D341Med (cell line): ENCODE data around the gene EIF2D.
"Not testable (repeated sequence)": the region's sequence is repeated elsewhere in the genome, so short reads cannot be mapped to it uniquely, and the experiment has no call there.

Source experiments
- DNase-seq: peaks from one replicate; pipeline ENCODE4 v3.0.0; 2012; ENCODE audit warnings: low spot score

The EIF2D gene

DNA sequence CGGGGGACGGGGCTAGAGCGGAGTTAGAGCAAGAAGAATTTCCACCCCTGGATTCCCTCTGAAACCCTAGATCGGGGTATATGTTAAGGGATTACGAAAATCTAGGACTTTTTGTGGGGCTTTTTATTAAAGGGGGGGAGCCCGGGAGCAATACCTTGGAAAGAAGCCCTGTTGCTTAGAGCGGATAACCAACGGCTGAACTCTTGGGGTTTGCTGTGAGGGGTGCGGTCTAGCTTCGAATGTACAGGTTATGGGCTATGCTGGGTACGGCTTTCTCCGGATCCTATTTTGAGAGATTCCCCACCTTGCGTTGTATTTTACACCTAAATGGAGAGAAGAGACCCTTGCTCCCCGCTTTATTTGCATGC lies 23.7 kb upstream of the EIF2D start:
- DNase-seq, result no peak

DNA sequence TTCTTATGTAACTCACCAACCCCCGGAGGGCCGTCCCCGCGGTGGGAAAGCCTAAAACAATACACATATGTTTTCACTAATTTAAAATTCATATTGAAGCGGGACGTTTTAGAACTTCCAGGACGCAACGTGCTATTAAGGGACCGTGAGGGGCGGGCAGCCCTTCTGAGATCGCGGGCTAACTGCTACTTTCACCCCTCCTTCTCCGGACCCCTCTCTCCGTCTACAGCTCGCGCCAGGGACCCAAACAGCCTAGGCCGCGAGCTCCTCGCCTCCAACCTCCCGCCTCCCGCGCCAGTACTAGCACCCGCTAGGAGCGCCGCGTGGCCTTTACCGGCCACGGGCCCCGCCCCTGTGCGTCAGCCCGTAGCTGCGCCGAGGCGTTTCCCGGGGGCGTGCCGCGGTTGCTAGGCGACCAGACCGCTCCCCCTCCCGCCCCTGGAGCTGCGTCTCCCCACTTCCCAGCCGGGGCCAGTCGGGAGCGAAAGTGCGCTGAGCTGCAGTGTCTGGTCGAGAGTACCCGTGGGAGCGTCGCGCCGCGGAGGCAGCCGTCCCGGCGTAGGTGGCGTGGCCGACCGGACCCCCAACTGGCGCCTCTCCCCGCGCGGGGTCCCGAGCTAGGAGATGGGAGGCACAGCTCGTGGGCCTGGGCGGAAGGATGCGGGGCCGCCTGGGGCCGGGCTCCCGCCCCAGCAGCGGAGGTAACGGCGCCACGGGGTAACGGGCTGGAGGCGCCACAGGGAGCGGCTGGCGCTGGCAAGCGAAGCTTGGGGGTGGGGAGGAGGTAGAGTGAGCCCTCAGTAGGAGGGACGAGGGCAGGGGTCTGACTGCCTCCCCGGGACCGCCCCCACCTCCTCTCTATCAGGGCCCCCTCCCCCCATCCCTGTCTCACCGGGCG lies 23.1 kb upstream of the EIF2D start, which contains the start of gene DYRK3:
DYRK3 (plus strand) TSS at position 457 of the 898 bp plus-strand sequence; CDS start at position 625, 168 bp downstream.
- DNase-seq, result peak; percentile 99

DNA sequence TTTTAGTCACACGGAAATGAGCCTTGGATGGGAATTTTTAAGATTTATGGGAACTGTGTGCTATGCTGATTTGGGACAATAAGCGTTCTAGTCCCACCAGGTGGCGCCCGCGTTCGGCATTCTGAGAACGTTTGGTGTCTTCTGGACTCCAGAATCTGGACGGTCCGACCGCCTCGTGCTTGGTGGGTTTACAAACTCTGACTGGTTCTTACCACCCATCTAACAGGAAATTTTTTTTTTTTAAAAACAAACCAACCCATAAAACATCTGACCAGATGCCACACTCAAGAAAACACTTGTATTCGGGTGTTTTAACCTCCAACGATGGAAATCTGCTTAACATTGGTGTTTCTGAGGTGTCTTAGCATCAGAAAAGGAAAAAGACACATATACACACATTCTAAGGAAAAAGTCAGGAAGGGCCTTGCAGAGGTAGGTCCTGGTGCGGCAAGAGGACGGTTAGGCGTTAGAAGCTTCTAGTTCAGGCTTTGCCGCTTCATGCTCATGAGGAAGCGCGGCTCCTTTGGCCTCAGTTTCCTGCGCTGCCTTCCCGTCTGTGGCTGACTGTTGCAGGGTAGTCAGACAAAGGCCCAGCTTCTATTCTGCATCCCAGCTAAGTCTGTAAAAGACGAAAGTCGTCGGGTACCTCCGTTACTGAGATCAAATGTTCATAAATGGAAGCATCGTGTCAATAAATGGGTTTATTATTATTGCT lies 22.3 kb upstream of the EIF2D start:
- DNase-seq, result peak; percentile 72

DNA sequence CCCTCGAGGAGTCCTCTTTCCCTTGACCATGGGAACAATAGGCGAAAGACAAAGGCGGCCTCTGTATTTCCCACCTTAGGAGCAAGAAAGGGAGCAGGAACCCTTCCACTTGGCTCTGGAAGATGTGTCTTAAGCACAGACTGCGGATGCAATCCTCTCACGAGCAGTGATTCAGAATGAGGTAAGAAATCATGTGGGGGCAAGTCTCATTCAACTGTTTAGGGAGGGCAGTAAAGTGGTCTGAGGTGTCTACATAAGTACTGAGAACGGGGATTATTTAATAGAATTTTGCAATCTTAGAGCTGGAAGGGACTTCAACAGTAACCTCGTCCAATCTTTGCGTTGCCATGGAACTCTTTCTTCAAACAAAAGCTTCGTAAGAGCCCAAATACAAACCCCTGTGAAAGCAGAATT lies 21.4 kb upstream of the EIF2D start:
- DNase-seq, result no peak

DNA sequence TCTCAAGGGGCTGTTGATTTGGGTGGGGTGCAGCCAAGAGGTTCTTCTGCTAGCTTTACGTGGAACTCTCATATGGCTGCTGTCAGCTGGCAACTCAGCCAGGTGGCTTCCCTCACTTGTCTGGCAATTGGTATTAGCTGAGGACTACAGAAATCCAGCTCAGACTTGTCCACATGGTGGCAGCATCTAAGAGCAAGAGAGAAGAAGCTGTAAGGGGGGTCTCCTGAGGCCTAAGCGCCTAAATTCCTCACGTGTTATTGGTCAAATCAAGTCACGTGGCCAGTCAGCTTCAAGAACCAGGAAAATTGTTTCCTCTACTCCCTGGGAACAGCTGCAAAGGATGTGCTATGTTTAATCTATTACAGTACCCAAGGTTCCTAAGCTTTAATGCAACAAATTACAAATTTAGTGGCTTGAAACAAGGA lies 18.8 kb upstream of the EIF2D start:
- peak; percentile 86 for DNase-seq

DNA sequence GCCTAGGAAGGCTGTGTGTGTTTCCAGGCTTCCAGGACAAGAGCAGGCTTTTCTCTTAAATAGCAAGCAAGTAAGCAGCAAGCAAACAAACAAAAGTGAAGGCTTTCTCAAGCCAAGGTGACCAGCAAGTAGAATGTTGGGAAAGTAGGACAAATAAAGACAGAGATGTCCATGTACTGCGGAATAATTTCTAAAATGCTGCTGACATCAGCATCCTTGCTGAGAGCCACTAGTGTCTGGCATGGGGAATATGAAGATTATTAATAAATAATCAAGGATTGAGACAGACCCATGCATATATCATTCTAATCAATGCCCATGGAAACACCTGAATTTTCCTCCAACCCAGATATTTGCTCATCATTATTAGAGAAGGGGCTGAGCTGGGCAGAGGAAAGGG lies 16.7 kb upstream of the EIF2D start:
- DNase-seq, result no peak

DNA sequence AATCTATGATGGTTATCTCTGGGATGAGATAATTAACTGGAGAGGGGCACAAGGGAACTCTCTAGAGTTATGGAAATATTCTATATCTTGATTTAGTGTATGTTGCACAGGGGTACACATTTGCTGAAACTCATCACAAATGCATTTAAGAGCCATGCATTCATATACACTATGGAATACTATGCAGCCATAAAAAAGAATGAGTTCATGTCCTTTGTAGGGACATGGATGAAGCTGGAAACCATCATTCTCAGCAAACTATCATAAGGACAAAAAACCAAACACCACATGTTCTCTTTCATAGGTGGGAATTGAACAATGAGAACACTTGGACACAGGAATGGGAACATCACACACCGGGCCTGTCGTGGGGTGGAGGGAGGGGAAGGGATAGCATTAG lies 14.1 kb upstream of the EIF2D start:
- not testable (repeated sequence) for DNase-seq

DNA sequence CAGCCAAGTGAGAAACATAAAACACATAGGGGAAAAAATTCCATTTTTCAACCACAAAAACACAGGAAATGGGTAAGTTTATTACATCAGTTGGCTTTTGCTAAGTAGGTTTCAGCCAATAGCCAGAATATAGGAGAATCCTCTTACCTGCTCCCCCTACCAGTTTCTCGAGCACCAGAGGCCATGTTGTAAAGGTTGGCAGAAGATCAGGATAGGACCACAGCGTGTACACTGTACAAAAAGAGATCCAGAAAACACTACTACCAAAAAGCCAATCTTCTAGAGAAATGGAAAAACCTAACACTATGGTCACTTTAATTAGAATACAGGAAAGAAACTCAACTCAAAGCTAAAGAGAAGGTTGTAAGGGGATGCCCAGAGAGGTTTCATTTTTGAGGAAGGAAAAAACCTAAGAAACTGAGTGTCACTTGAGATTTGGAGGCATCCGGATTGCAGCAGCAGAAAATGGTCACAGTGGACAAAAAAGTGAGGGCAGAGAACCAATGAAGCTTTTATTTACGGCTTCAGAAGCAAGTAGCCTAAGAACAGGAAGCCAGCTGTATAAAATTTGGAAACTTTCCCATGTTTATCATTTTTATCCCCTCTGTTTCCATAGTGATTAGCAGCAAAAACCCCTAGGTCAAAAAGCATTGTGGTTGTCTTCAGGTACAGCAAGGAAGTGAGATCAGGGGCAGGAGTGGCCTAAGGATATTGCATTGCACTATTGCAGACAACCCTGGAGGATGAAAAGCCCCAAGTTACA lies 2.9 kb downstream of the EIF2D start:
- DNase-seq, result no peak

DNA sequence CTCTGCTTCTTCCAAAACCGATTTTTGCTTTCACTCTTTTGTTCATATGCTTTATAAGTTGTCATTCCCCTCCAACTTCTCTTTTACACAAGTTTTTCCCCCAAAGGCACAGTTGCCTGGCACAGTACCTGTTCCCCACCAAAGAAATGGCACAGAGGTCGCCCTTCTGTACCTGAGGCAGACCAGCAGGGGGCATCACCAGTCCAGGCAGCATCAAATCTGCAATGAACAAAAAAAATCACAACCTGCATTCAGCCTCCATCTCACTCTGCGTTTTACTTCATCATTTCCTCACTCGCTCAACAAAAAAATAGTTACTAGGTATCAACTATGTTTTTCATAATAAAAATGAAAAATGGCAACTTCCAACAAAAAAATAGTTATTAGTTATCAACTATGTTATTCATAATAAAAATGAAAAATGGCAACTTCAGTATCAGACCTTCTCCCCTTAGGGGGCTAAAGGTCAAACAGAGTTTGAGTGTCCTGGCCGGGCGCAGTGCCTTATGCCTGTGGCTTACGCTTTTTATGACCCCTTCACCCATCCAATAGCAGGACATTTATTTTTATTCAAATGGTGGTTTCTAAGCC lies 4.1 kb downstream of the EIF2D start:
- DNase-seq, result peak; percentile 79

DNA sequence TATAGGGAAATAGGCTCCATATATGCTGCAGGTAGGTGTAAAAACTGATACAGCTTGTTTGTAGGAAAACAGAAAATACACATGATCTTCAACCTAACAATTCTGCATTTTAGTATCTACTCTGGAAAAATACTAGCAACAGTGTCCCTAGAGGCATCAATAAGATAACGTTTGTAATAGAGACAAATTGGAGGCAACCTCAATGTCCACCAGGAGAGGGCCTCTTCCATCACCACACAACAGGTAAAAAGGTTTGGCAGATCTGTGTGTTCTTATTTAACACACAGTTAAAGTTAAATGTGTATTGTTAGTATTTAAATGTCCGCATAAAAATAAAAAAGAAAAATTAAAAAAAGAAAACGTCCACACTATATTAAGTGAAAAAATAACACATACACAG lies 5.4 kb downstream of the EIF2D start:
- peak; percentile 50 for DNase-seq

DNA sequence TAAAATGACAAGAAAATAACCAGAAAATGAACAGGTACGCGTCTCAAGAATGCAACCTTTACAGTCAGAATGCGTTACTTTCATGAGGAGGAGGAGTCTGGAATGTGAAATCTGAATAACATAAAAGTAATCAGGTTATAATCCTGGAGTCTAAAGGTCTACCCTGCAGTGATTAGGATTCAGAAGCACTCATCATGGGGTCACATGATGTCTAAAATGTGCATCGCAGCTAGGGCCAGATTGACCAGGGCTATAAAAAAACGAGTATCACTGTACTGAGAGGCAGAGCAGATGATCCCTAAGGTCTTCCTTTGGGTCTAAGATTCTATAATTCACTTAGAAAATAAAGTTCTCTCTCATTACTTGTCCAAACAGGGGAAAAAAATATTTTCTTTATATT lies 7.4 kb downstream of the EIF2D start:
- DNase-seq, result no peak

DNA sequence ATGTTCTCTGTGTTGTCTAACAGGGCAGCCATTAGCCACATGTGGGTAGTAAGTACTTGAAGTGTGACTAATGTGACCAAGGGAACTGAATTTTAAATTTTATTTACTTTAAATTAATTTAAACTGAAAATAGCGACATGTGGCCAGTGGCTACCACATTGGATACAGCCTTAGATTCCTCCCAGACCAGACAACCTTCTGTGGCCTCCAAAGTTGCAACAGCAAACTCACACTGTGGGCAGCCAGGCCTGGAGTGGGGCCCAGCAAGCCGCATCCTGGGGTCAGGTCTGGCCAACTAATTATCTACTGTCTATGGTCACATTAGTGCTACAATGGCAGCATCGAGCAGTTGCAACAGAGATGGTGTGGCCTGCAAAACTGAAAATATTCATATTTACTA lies 11.7 kb downstream of the EIF2D start:
- no peak for DNase-seq

DNA sequence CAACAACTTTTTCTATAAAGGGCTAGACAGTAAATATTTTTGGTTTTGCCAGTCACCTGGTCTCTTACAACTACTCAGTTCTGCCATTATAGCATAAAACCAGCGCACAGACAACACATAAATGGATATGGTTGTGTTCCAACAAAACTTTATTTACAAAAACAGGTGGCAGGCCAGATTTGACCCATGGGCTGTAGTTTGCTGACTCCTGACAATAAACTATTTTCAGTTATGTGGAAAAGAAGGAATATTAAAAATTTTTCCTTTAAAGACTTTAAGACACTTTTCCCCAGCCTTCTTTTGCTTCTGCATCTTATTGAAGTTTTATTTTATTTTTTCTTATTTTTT lies 16.0 kb downstream of the EIF2D start:
- no peak for DNase-seq

DNA sequence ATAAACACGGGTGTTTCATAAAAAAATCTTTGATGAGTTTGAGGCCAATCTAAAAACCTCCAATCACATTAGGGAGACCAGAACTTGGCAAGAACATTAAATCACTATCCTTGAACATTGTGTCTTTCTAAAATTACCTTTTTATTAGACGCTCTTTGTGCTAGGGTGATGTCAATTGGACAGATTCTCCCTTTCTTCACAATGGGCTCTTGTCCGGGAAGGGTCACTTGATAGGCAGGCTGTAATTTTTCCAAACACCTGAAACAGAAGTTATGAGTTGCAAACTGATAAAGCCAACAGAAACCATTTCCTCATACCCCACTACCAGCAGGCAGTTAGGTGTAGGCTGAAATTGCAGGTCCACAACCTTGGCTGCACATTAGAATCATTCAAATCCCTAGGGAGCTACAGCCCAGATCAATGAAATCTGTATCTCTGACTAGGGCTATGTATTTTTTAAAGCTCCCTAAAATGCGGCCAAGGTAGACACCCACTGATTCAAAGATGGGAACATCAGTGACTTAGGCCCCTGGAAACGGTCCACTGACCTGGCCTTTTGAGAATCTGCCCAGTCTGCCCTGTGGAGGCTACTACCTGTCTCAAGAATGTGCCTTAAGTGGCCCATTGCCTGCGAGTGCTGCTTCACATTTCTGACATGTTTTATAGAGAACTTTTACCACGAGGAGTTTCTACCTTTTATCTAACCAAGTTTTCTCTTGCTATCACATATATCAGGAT lies 16.5 kb downstream of the EIF2D start:
- no peak for DNase-seq

DNA sequence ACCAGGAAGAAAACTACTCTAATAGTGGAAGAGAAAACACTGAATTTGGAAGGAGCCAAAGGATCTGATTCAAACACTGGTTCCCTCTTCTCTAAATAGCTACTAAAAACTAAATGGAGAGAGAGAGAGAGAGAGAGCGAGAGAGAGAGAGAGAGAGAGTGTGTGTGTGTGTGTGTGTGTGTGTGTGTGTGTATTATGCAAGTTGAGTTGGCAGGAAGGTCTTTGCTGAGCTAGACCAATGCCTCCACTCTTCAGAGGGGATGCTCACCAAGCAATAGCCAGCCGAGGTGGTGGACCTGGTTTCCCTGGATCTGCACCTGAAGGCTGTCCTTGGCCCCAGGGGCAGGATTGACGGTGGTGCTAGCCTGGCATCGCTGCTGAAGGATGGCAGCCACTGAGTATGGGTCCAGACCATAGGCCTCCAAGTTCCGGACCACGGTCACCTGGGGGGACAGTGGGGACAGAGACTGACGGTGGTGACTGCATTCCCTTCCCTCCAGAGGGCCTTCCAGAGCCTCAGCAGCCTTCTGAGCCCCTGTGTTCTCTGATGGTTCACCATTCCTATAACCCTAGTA lies 18.8 kb downstream of the EIF2D start:
- DNase-seq, result no peak

DNA sequence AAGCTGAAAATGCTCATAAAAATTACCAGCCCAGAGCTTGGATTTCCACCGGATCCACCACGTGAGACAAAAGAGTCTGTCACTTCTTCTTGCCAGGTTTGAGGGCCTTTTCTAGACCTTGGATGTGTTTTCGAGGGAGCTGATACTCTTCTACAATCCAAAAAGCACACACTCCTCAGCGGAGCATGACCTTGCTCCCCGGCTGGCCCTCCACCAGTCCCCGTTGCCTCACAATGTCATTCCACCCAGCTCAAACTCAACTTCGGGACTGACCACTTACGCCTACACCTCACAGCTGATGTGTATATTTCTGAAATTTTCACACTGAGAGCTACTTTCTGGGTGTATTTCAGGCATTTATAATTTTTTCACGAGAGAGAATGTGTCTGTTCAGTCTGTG lies 20.6 kb downstream of the EIF2D start:
- no peak for DNase-seq

DNA sequence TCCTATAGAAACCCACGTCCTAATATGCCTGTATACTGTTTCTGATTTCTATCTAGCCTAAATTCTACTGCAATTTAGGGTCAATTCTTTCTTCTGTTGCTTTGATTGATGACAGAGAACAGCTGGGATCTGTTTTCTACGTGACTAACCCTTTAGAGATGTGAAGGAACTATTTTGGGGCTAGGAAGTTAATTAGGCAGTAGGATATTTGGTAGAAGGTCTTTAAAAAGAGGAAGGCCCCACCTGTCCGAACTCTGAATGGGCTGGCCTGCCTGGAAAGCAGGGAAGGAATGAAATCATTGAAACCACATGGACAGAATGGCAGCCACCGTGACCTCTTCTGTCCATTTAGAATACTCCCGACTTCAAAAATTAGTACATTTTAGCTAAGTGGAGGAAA lies 21.0 kb downstream of the EIF2D start:
- no peak for DNase-seq

DNA sequence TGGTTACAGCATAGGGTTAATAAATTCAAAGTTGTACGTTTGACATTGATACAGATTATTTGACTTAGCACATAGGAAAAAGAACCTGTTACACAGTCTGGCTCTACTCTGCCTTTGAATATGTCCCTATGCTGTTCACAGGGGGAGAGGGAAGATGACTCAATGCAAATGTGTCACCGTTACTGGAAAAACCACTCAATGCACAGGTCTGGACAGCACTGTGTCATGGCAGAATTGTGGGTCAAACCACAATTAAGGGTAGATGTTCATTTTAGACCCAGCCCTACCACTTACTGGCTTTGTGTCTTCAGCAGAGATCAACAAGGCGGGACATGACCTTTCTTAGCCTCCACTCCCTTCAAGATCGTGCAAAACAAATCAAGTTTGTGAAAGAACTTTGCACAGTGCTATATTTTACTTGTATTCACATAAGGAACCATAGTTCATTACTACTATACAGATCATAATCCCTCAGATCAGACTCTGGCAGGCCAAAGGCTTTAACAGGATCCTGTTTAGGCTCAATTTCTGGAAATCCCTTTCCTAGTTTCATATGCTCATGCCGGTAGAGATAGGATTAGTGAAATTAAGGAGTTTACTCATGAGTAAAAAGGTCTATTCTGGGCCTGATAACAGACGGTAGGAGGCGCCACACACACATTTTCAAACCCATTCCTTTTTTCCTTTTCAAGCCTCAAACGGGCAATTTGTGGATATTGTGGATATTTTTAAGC lies 22.1 kb downstream of the EIF2D start:
- DNase-seq, result no peak

DNA sequence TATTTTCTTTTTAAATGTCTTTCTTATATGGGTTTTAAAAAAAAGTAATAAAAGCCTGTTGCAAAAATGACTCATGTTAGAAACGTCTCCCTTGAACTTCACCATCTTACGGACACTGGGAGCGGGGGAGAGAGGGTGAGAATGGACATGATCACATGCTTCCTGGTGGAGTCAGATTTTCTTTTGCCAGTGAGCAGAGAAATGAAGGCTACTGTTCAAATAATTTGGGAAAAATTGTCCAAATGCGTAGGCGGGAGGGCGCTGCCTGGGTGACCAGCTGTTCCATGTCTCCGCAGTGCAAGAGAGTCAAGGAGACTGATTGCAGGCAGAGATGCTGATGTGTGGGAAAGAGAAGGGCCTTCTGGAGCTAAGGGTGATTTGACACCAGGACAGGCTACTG lies 23.1 kb downstream of the EIF2D start:
- DNase-seq, result no peak

DNA sequence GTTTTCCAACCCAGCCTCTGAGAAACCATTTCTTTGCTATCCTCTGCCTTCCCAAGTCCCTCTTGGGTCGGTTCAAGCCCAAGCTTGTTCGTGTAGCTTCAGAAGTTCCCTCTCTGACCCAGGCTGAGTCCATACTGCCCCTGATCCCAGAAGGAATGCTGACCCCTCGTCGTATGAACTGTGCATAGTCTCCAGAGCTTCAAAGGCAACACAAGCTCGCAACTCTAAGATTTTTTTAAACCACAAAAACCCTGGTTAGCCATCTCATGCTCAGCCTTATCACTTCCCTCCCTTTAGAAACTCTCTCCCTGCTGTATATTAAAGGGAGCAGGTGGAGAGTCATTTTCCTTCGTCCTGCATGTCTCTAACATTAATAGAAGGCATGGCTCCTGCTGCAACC lies 23.8 kb downstream of the EIF2D start:
- DNase-seq, result no peak

DNA sequence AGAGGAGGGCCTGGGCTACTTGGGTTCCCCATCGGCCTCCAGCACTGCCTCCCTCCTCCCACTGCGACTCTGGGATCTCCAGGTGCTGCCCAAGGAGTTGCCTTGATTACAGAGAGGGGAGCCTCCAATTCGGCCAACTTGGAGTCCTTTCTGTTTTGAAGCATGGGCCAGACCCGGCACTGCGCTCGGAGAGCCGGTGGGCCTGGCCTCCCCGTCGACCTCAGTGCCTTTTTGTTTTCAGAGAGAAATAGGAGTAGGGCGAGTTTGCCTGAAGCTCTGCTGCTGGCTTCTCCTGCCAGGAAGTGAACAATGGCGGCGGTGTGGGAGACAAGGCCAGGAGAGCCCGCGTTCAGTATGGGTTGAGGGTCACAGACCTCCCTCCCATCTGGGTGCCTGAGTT lies 24.4 kb downstream of the EIF2D start:
- no peak for DNase-seq
